Activated T-cell treated with anti-CD3 and anti-CD28 coated beads, Interleukin-2, amount 50 U/mL, for 72 hours (primary cell): ENCODE measurements around the gene METAP1. TPM values are rescaled to one million over a fixed set of nuclear protein-coding genes. Genes with fewer than 3 reads are reported as not detected.
A peak's percentile ranks its signal among the peaks of the same experiment; 100 is the strongest.

ENCODE experiments used
- ATAC-seq, 2 donors: fragments of 150-1000 bp; cut with Tn5 transposase; replicated peaks in 1 of 2; 2 replicates each; pipeline ENCODE4 v1.10.0; 2021; ENCODE audit warnings: moderate library complexity in 2 of 2, mild to moderate bottlenecking in 1 of 2
- DNase-seq, 2 donors: peaks; one replicate each; pipeline ENCODE4 v3.0.0; 2021 to 2022; ENCODE audit warnings: mixed read lengths in 1 of 2
- H3K27ac Mint-ChIP-seq: one replicate; pipeline ENCODE4 v1.8.0; 2022; ENCODE audit warnings: mild to moderate bottlenecking, moderate library complexity, mixed read lengths
- H3K27me3 Mint-ChIP-seq: one replicate; pipeline ENCODE4 v1.8.0; 2022; ENCODE audit warnings: low read depth, mixed read lengths
- H3K36me3 Mint-ChIP-seq, 2 donors: one replicate each; pipeline ENCODE4 v1.8.0; 2022; ENCODE audit warnings: mixed read lengths in 2 of 2, mild to moderate bottlenecking in 1 of 2; ENCODE audit not compliant: insufficient read depth in 2 of 2
- H3K4me1 Mint-ChIP-seq: one replicate; pipeline ENCODE4 v1.8.0; 2022; ENCODE audit warnings: low read depth, mixed read lengths
- H3K4me3 Mint-ChIP-seq, 2 donors: one replicate each; pipeline ENCODE4 v1.8.0; 2022; ENCODE audit warnings: mild to moderate bottlenecking in 2 of 2, mixed read lengths in 2 of 2, moderate library complexity in 2 of 2
- H3K9me3 Mint-ChIP-seq, 2 donors: one replicate each; pipeline ENCODE4 v1.8.0; 2022; ENCODE audit warnings: mixed read lengths in 2 of 2
- total RNA-seq, 2 donors: library from RNA; stranded (reverse); gene quantifications; one replicate each; pipeline ENCODE4 v1.2.3, GENCODE V29; 2022

METAP1 gene
- 10 to 100 TPM; 44.5 to 54.0 TPM for total RNA-seq

DNA sequence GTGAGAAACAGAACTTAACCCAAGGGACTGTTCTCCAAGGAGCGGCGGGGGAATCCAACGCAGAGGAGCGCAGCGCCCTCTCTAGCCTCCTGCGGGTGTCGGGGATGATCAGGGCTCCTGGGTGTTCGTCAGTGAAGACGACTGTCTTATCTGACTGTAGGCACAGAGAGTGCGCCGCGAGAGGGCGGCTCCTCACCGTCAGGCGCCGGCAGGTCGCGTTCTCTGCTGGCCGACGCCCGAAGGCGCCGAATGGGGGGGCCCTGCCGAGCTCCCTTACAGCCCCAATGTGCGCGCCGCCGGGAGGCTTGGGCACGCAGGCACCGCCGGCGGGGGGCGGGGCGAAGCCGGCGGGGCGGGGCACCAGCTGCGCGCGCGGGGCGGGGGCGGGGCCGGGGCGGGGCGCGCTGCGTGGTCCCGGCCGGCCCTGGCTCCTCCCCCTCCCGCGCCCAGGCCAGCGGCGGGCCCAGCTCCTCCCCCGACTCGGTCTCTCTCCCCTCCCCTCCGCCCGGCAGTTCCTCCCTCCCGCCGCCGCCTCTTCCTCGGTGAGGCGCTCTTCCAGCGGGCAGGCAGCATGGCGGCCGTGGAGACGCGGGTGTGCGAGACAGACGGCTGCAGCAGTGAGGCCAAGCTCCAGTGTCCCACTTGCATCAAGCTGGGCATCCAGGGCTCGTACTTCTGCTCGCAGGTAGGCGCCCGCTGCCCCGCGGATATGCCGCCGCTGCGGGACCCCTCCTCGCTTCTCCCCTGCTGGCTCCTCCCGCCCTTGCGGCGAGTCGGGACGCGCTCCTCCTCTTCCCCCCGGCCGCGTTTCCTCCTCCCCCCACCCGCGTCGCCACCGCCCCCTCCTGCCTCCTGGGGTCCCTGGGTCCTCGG, at the start of gene METAP1:
METAP1 (plus strand) TSS at position 539 of the 873 bp plus-strand sequence; CDS start at position 572, 33 bp downstream.
- Mint-ChIP-seq H3K36me3 (no peaks in the 10 kb centered on the region), H3K4me3 (peak within 1 kb of the TSS; percentile 81 to 93), H3K9me3 (no peaks in the 10 kb centered on the region), H3K27ac (peak within 1 kb of the TSS; percentile 97), H3K4me1 (peaks cover 43% of the 10 kb centered on the region), H3K27me3 (no peaks in the 10 kb centered on the region)
- peak; percentile 92 to 93 for ATAC-seq
- peak; percentile 96 to 97 for DNase-seq

DNA sequence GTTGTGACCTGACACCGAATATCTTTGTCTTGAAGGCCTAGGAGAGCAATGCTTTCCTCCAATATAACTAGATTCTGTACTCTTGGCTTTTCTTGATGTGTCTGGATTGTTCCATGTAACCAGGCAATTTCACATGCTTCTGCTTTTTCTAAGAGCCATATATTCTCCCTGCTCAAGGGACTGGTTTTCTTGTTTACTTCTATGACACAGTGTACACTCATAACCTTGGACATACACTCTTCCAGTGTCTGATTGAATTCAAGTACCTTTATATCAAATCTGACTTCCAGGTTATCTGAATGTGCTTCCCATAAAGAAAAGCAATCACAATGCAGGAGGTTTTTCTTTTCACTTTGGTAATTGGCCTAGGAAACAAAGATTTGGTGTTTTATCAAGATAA, 49.2 kb upstream of the METAP1 start:
- Mint-ChIP-seq H3K27ac (no peak overlapping the region), H3K9me3 (no peaks in the 10 kb centered on the region), H3K27me3 (no peaks in the 10 kb centered on the region), H3K36me3 (no peaks in the 10 kb centered on the region), H3K4me3 (no peak overlapping the region), H3K4me1 (no peaks in the 10 kb centered on the region)
- ATAC-seq (no peak), DNase-seq (no peak)

DNA sequence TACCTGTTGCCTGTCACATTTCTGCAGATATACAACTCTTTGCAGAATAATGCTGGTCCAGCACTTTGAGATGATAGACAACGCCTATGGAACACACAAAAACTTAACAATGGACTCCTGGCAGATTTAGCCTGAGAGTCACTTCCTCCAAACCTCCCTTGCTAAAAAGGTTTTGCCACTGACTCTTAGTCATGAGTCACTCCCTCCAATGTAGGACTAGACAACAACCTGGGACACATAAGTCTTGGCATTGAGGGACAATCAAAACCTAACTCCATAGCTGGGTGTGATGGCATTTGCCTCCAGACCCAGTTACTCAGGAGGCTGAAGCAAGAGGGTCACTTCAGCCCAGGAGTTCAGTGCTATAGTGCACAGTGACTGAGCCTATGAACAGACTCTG, 44.6 kb upstream of the METAP1 start:
- no peak overlapping the region for H3K4me3 Mint-ChIP-seq
- no peak overlapping the region for H3K27ac Mint-ChIP-seq
- ATAC-seq (no peak), DNase-seq (no peak)
- H3K4me1 Mint-ChIP-seq: no peaks in the 10 kb centered on the region
- no peaks in the 10 kb centered on the region for H3K9me3 Mint-ChIP-seq
- no peaks in the 10 kb centered on the region for H3K36me3 Mint-ChIP-seq
- H3K27me3 Mint-ChIP-seq: peaks cover 4% of the 10 kb centered on the region

DNA sequence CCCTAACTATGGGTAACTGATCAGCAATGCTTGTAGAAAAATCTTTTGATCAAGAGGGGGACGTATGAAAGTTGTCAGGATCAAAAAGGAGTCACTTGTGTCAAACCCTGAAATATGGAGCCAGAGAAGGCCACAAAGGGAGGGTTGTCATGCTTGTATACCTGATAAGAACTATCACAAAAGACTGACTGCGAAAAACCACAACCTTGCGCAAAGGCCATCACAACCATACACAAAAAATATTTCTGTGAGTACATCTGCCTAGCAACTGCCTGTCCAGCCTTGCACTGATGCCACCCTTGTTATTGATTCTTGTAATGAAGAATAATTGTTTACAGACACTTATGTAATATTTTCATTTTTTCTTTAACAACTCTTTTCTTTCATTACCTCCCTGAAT, 43.8 kb upstream of the METAP1 start:
- Mint-ChIP-seq H3K9me3 (no peaks in the 10 kb centered on the region), H3K27ac (no peak overlapping the region), H3K4me1 (no peaks in the 10 kb centered on the region), H3K36me3 (no peaks in the 10 kb centered on the region), H3K4me3 (no peak overlapping the region), H3K27me3 (peaks cover 8% of the 10 kb centered on the region)
- DNase-seq (no peak), ATAC-seq (no peak)

DNA sequence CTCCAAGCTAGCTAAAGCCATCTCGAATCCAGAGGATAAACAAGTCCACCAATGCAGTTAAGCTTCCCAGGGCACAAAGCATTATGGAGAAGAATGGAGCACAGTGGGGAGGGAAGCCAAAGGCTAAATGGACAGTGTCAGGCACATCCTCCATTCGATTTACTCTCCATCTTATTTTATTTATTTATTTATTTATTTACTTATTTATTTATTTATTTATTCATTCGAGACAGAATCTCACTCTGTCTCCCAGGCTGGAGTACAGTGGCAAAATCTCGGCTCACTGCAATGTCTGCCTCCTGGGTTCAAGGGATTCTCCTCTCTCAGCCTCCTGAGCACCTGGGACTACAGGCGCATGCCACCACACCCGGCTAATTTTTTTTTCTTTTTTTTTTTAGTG, 40.3 kb upstream of the METAP1 start:
- no peaks in the 10 kb centered on the region for H3K9me3 Mint-ChIP-seq
- ATAC-seq (no peak), DNase-seq (no peak)
- no peak overlapping the region for H3K4me3 Mint-ChIP-seq
- no peaks in the 10 kb centered on the region for H3K4me1 Mint-ChIP-seq
- no peak overlapping the region for H3K27ac Mint-ChIP-seq
- H3K36me3 Mint-ChIP-seq: no peaks in the 10 kb centered on the region
- peaks cover 8% of the 10 kb centered on the region for H3K27me3 Mint-ChIP-seq

- Mint-ChIP-seq H3K4me3 (no peak overlapping the region), H3K4me1 (no peaks in the 10 kb centered on the region), H3K9me3 (no peaks in the 10 kb centered on the region), H3K27ac (no peak overlapping the region), H3K36me3 (no peaks in the 10 kb centered on the region), H3K27me3 (peaks cover 8% of the 10 kb centered on the region)
- ATAC-seq (no peak), DNase-seq (no peak)
Measured at GRCh38 chr4:98958065-98958464, 37.5 kb upstream of the METAP1 start.

DNA sequence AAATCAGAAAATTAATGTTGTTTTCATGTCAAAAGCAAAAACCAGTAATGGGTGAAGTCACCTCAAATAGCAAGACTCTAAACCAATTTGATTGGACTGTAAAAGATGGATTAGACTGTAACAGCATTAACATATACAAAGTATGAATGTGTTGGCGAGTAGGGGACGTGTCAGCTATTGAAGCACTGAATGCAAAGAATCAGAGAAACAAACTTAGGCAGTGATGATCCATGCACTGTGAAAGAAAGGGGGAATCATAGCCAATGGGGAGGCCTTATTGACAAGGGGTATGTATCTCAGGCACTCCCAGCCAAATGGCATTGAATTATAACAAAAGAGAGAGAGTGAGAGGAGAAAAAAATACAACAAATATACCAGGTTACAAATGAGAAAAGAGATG, 36.1 kb upstream of the METAP1 start:
- DNase-seq (no peak), ATAC-seq (no peak)
- Mint-ChIP-seq H3K4me1 (peaks cover 7% of the 10 kb centered on the region), H3K27ac (no peak overlapping the region), H3K4me3 (no peak overlapping the region), H3K9me3 (no peaks in the 10 kb centered on the region), H3K27me3 (peaks cover 8% of the 10 kb centered on the region), H3K36me3 (no peaks in the 10 kb centered on the region)

DNA sequence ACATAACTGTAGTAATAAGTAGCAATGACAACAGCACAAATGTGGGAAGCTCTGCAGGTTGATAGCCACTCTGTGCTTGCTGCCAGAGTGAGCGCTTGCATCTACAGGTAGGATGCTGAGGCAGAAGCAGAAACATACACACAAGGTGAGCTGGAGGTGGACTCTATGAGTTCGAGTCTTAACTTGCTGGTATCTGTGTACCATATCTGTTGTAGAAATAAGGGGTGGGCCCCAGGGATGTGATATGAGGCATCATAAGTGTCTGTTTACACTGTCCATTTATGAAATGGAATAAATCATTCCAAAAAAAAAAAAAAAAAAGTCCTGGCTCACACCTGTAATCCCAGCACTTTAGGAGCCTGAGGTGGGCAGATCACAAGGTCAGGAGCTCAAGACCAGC, 33.8 kb upstream of the METAP1 start:
- no peak for ATAC-seq
- peaks cover 7% of the 10 kb centered on the region for H3K4me1 Mint-ChIP-seq
- no peak for DNase-seq
- H3K9me3 Mint-ChIP-seq: no peaks in the 10 kb centered on the region
- H3K27ac Mint-ChIP-seq: no peak overlapping the region
- no peak overlapping the region for H3K4me3 Mint-ChIP-seq
- peaks cover 7% of the 10 kb centered on the region for H3K27me3 Mint-ChIP-seq
- H3K36me3 Mint-ChIP-seq: no peaks in the 10 kb centered on the region

DNA sequence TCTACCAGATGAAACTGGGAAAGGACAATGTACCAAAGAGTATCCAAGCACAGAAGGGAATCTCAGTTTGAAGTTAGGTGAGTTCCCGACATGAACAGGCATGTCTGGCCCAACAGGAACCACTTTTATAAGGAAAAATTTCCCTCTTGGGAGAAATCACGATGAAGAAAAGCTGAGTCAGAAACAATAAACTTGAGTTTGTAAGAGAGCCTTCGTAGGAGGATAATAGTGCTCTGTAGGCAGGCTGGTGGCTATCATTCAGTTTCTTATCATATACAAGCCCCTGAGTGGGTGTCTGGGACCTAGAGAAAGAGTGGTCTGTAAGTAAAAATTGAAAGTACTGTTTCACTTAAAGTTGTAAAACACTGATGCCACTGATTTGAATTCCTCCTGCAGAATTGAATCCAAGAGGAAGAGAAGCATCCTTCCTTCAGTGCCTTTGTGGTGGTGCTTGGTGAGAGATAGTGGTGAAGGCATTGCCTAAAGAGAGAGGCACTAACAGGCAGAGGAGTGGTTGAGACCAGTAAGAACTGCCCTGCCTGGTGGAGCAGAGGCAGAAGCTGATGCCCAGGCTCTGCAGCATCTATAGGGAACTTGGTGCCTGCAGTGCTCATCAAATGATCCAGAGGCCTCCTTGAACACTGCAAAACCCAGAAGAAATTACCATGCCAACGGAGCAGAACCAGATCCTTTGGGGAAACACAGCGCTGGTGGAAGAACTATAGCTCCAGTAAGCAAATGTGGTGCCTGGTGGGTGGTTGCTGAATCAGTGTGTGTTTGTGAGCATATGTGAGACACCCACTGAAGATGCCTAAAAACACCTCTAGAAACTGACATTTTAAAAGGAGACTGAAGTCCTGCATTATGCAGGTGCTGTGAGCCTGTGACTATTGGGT, 31.7 kb upstream of the METAP1 start:
- Mint-ChIP-seq H3K4me3 (no peak overlapping the region), H3K4me1 (peaks cover 7% of the 10 kb centered on the region), H3K27ac (no peak overlapping the region), H3K9me3 (no peaks in the 10 kb centered on the region), H3K36me3 (no peaks in the 10 kb centered on the region), H3K27me3 (peaks cover 7% of the 10 kb centered on the region)
- no peak for DNase-seq
- no peak for ATAC-seq

- peaks cover 23% of the 10 kb centered on the region for H3K27me3 Mint-ChIP-seq
Measured at GRCh38 chr4:98966926-98967325, 28.6 kb upstream of the METAP1 start.

GRCh38 chr4:98967786-98968329, 27.7 kb upstream of the METAP1 start:
- Mint-ChIP-seq H3K36me3 (no peaks in the 10 kb centered on the region), H3K27ac (no peak overlapping the region), H3K4me1 (peaks cover 20% of the 10 kb centered on the region), H3K4me3 (no peak overlapping the region), H3K9me3 (no peaks in the 10 kb centered on the region), H3K27me3 (peaks cover 23% of the 10 kb centered on the region)
- no peak for DNase-seq
- no peak for ATAC-seq

More at GRCh38 chr4:98966926-98967325, 28.6 kb upstream of the METAP1 start:
- H3K4me1 Mint-ChIP-seq: peaks cover 20% of the 10 kb centered on the region
- no peaks in the 10 kb centered on the region for H3K9me3 Mint-ChIP-seq
- no peaks in the 10 kb centered on the region for H3K36me3 Mint-ChIP-seq
- ATAC-seq: no peak
- H3K4me3 Mint-ChIP-seq: no peak overlapping the region
- no peak for DNase-seq
- no peak overlapping the region for H3K27ac Mint-ChIP-seq

GRCh38 chr4:98969878-98970785, 25.4 kb upstream of the METAP1 start:
- Mint-ChIP-seq H3K27ac (no peak overlapping the region), H3K36me3 (no peaks in the 10 kb centered on the region), H3K9me3 (no peaks in the 10 kb centered on the region), H3K4me3 (no peak overlapping the region), H3K4me1 (peaks cover 13% of the 10 kb centered on the region), H3K27me3 (peaks cover 29% of the 10 kb centered on the region)
- DNase-seq: no peak
- no peak for ATAC-seq
